Subcutaneous abdominal adipose tissue (tissue), 5 donors: ENCODE results near the gene SMCO4.
A peak's percentile ranks its signal among the peaks of the same experiment; 100 is the strongest.
"Not testable (repeated sequence)": the region's sequence is repeated elsewhere in the genome, so short reads cannot be mapped to it uniquely, and the experiment has no call there.

Experiments
- H3K27ac ChIP-seq: one replicate; pipeline ENCODE4 v1.7.0; 2013; ENCODE audit warnings: low read depth, mild to moderate bottlenecking, inconsistent platforms, low read length, moderate library complexity
- H3K27me3 ChIP-seq, 5 donors: one replicate each; pipeline ENCODE4 v1.7.0; 2013; ENCODE audit warnings: low read length in 5 of 5, inconsistent platforms in 1 of 5; ENCODE audit not compliant: control insufficient read depth in 5 of 5, insufficient read depth in 4 of 5
- H3K36me3 ChIP-seq, 5 donors: one replicate each; pipeline ENCODE4 v1.7.0; 2013; ENCODE audit warnings: low read length in 5 of 5; ENCODE audit not compliant: control insufficient read depth in 5 of 5, insufficient read depth in 5 of 5
- H3K4me1 ChIP-seq, 5 donors: one replicate each; pipeline ENCODE4 v1.7.0; 2013; ENCODE audit warnings: low read length in 5 of 5, mild to moderate bottlenecking in 3 of 5, moderate library complexity in 1 of 5; ENCODE audit not compliant: control insufficient read depth in 5 of 5, insufficient read depth in 5 of 5
- H3K4me3 ChIP-seq, 5 donors: one replicate each; pipeline ENCODE4 v1.7.0; 2013; ENCODE audit warnings: low read length in 5 of 5, low read depth in 1 of 5
- H3K9ac ChIP-seq, 5 donors: one replicate each; pipeline ENCODE4 v1.7.0; 2013; ENCODE audit warnings: low read length in 5 of 5, mild to moderate bottlenecking in 4 of 5, moderate library complexity in 3 of 5
- H3K9me3 ChIP-seq, 5 donors: one replicate each; pipeline ENCODE4 v1.7.0; 2013; ENCODE audit warnings: low read length in 5 of 5; ENCODE audit not compliant: control insufficient read depth in 5 of 5
- donor health status: healthy.
- donor health status: healthy.
- donor health status: healthy.
- donor health status: healthy.
- donor health status: healthy.

Gene SMCO4

DNA sequence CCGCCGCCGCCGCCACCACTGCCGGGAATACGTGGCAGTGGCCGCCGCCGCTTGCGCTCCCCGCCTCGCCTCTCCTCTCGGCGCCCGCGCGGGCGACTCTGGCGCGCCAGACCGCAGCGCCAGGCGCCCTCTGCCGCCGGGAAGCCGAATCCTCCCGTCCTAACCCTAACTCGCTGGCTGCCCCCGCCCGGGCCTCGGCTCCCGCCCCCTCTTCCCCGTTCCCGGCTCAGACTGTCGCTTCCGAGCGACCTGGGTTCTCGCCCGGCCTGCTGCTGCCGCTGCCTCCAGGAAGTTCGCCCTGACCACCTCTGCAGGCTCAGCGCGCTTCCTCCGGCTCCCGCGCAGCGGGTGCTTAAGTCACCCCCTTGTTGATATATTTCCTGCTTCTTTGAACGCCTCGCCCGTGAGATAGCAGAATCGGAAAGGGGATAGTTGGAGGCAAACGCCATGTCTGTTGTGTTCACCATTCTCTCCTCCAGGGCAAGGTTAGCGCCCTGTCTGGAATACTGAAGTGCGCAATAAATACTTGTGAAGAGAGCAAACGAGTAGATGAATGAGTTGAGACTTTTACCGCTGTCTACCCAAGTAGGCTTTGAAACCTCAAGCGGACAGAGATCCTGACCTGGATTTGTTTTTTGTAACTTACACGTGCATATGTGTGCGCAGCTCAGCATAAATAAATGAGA lies at the start of gene SMCO4:
TSS of gene SMCO4 (minus strand) at position 100 of the 686 bp plus-strand sequence. CDS start 64,202 bp downstream, outside the sequence.
- no peaks in the 10 kb centered on the region for H3K36me3 ChIP-seq
- H3K9me3 ChIP-seq, result no peaks in the 10 kb centered on the region
- peak within 1 kb of the TSS; percentile 65 to 78 (median 72) for H3K4me3 ChIP-seq
- no peaks in the 10 kb centered on the region for H3K27me3 ChIP-seq
- H3K9ac ChIP-seq, result peak within 1 kb of the TSS; percentile 41 to 77 (median 62)
- H3K27ac ChIP-seq, result peak within 1 kb of the TSS; percentile 44
- peaks cover 3 to 22% (median 18%) of the 10 kb centered on the region in 5 donors for H3K4me1 ChIP-seq

DNA sequence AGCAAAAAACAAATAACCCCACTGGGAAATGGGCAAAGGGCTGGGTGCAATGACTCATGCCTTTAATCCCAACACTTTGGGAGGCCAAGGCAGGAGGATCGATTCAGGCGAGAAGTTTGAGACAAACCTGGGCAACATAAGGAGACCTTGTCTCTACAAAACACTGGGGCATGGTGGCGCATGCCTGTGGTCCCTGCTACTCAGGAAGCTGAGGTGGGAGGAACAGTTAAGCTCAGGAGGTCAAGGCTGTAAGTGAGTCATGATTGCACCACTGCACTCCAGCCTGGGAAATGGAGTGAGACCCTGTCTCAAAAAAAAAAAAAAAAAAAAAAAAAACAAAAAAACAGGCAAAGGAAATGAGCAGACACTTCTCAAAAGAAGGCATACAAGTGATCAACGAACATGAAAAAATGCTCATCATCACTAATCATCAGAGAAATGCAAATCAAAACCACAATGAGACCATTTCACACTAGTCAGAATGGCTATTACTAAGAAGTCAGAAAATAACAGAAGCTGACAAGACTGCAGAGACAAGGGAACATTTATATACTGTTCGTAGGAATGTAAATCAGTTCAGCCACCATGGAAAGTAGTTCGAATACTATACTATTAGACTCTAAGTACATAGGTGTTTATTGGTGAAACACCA lies 48.2 kb upstream of the SMCO4 start:
- Histone ChIP-seq H3K9me3 (no peaks in the 10 kb centered on the region), H3K27ac (no peak overlapping the region), H3K4me3 (no peak overlapping the region), H3K36me3 (no peaks in the 10 kb centered on the region), H3K4me1 (no peaks in the 10 kb centered on the region), H3K9ac (no peak overlapping the region), H3K27me3 (peaks cover 0 to 4% (median 0%) of the 10 kb centered on the region in 5 donors)

GRCh38 chr11:93589347-93589746 lies 46.2 kb upstream of the SMCO4 start:
- Histone ChIP-seq H3K9ac (no peak overlapping the region), H3K4me1 (no peaks in the 10 kb centered on the region), H3K36me3 (no peaks in the 10 kb centered on the region), H3K27ac (no peak overlapping the region), H3K4me3 (no peak overlapping the region), H3K27me3 (peaks cover 0 to 4% (median 0%) of the 10 kb centered on the region in 5 donors), H3K9me3 (no peaks in the 10 kb centered on the region)

DNA sequence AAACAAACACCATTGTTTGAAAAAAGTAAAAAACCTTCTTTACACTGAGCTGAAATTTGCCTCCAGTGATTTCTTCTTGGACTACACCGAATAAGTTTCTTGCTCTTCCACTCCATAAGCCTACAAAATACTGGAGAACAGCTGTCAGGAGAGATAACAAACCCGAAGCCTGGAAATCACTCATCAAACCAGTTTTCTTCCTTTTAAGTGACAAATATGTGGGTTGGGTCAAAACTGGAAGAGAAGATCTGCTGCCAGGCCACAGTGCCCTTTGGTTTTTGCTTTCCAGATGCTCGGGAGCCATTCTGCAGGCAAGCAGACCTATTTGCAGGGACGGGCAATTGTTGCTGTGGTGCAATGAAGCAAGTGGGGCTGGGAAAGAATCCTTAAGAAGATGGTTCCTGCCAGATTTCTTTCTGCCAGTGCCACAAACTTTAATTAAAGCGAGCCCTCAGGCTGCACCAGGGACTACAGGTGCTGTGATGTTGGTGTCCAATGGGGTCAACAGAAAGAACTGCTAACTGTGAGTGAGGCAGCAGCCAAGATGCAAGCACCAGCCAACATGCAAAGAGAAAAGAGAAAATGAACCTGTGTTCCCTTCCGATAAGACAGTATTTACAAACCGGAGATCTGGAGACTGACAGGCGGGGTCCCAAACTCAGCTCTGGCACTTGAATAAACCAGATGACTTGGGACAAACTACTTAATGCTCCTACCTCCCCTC lies 44.8 kb upstream of the SMCO4 start:
- Histone ChIP-seq H3K9ac (no peak overlapping the region), H3K4me1 (no peaks in the 10 kb centered on the region), H3K9me3 (no peaks in the 10 kb centered on the region), H3K27ac (no peak overlapping the region), H3K36me3 (no peaks in the 10 kb centered on the region), H3K4me3 (no peak overlapping the region), H3K27me3 (peaks cover 0 to 4% (median 0%) of the 10 kb centered on the region in 5 donors)

DNA sequence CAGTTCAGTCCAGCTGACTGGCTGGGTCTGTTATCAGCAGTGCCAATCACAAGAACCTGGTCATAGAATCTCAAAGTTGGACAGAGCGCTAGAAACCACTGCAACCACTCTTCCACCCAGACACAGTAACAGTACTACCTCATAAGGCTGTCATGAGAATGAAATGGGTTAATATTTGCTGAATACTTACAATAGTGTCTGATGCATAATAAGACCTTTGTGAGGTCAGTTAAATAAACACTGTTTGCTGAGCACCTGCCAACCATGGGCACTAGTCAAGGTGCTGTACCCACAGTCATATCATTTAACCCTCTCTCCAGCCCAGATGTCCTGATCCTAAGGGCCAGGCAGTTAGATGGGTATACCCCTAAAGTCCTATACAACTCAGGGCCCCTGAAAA lies 44.2 kb upstream of the SMCO4 start:
- not testable (repeated sequence) for H3K27ac ChIP-seq, H3K9ac ChIP-seq, H3K4me1 ChIP-seq, H3K36me3 ChIP-seq, H3K9me3 ChIP-seq, H3K27me3 ChIP-seq, H3K4me3 ChIP-seq

- Histone ChIP-seq H3K9me3 (no peaks in the 10 kb centered on the region), H3K27ac (no peak overlapping the region), H3K36me3 (no peaks in the 10 kb centered on the region)
Measured at GRCh38 chr11:93585758-93586157, 42.6 kb upstream of the SMCO4 start.

GRCh38 chr11:93583490-93583889 lies 40.3 kb upstream of the SMCO4 start:
- H3K36me3 ChIP-seq, result no peaks in the 10 kb centered on the region
- peaks cover 0 to 10% (median 6%) of the 10 kb centered on the region in 5 donors for H3K9me3 ChIP-seq
- H3K4me1 ChIP-seq, result no peaks in the 10 kb centered on the region
- no peak overlapping the region for H3K4me3 ChIP-seq
- no peaks in the 10 kb centered on the region for H3K27me3 ChIP-seq
- H3K9ac ChIP-seq, result no peak overlapping the region
- no peak overlapping the region for H3K27ac ChIP-seq

More at GRCh38 chr11:93585758-93586157, 42.6 kb upstream of the SMCO4 start:
- H3K9ac ChIP-seq, result no peak overlapping the region
- no peaks in the 10 kb centered on the region for H3K4me1 ChIP-seq
- peaks cover 0 to 4% (median 0%) of the 10 kb centered on the region in 5 donors for H3K27me3 ChIP-seq
- no peak overlapping the region for H3K4me3 ChIP-seq

- peaks cover 0 to 10% (median 6%) of the 10 kb centered on the region in 5 donors for H3K9me3 ChIP-seq
- H3K36me3 ChIP-seq, result no peaks in the 10 kb centered on the region
- no peak overlapping the region for H3K4me3 ChIP-seq
- H3K27me3 ChIP-seq, result no peaks in the 10 kb centered on the region
- H3K27ac ChIP-seq, result no peak overlapping the region
- H3K9ac ChIP-seq, result no peak overlapping the region
- H3K4me1 ChIP-seq, result peaks cover 0 to 10% (median 0%) of the 10 kb centered on the region in 5 donors
Measured at GRCh38 chr11:93579187-93579751, 36.1 kb upstream of the SMCO4 start.

GRCh38 chr11:93577286-93577685 lies 34.1 kb upstream of the SMCO4 start:
- Histone ChIP-seq H3K9ac (no peak overlapping the region), H3K36me3 (no peaks in the 10 kb centered on the region), H3K9me3 (peaks cover 0 to 10% (median 6%) of the 10 kb centered on the region in 5 donors), H3K4me3 (no peak overlapping the region), H3K27me3 (no peaks in the 10 kb centered on the region), H3K27ac (no peak overlapping the region), H3K4me1 (peaks cover 0 to 10% (median 0%) of the 10 kb centered on the region in 5 donors)
